Neural crest cell (in vitro differentiated cells): ENCODE measurements around the gene CTIF. TPM values are rescaled to one million over a fixed set of nuclear protein-coding genes. Genes with fewer than 3 reads are reported as not detected.

Experiments used
- DNase-seq: peaks from one replicate; pipeline ENCODE4 v3.0.0; 2021; ENCODE audit warnings: low read depth, mixed read lengths, low spot score
- H3K27ac Mint-ChIP-seq: one replicate; pipeline ENCODE4 v1.8.0; 2021; ENCODE audit warnings: mild to moderate bottlenecking, mixed read lengths; ENCODE audit not compliant: unreplicated experiment
- H3K27me3 Mint-ChIP-seq: 2 replicates; pipeline ENCODE4 v1.8.0; 2021; ENCODE audit warnings: low read depth, mild to moderate bottlenecking, mixed read lengths
- H3K36me3 Mint-ChIP-seq: 2 replicates; pipeline ENCODE4 v1.8.0; 2021; ENCODE audit warnings: low read depth, mild to moderate bottlenecking, mixed read lengths
- H3K4me1 Mint-ChIP-seq: 2 replicates; pipeline ENCODE4 v1.8.0; 2021; ENCODE audit warnings: mixed read lengths
- H3K4me3 Mint-ChIP-seq: one replicate; pipeline ENCODE4 v1.8.0; 2021; ENCODE audit warnings: mild to moderate bottlenecking, mixed read lengths
- H3K9me3 Mint-ChIP-seq: 2 replicates; pipeline ENCODE4 v1.8.0; 2021; ENCODE audit warnings: mixed read lengths
- total RNA-seq: library from RNA; stranded (reverse); gene quantifications from 2 replicates; pipeline ENCODE4 v1.2.1, GENCODE V29; 2021
- TF ChIP-seq, protein P1 (sequence below): fragments of 200-600 bp; sonication (generic); conservative IDR thresholded peaks from 2 replicates; pipeline ENCODE4 v1.5.0; 2021; ENCODE audit warnings: antibody characterized with exemption, mild to moderate bottlenecking

Gene CTIF
- total RNA-seq, 1 donor from 2014 or later, result 52.6 TPM

- H3K4me1 Mint-ChIP-seq, result peaks cover 5% of the 10 kb centered on the region
- no peaks in the 10 kb centered on the region for H3K27me3 Mint-ChIP-seq
- no peak for DNase-seq
- no peaks in the 10 kb centered on the region for H3K36me3 Mint-ChIP-seq
- H3K4me3 Mint-ChIP-seq, result no peak overlapping the region
- no peaks in the 10 kb centered on the region for H3K9me3 Mint-ChIP-seq
- TF ChIP-seq, protein P1, sequence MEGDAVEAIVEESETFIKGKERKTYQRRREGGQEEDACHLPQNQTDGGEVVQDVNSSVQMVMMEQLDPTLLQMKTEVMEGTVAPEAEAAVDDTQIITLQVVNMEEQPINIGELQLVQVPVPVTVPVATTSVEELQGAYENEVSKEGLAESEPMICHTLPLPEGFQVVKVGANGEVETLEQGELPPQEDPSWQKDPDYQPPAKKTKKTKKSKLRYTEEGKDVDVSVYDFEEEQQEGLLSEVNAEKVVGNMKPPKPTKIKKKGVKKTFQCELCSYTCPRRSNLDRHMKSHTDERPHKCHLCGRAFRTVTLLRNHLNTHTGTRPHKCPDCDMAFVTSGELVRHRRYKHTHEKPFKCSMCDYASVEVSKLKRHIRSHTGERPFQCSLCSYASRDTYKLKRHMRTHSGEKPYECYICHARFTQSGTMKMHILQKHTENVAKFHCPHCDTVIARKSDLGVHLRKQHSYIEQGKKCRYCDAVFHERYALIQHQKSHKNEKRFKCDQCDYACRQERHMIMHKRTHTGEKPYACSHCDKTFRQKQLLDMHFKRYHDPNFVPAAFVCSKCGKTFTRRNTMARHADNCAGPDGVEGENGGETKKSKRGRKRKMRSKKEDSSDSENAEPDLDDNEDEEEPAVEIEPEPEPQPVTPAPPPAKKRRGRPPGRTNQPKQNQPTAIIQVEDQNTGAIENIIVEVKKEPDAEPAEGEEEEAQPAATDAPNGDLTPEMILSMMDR, result no peak
- no peak overlapping the region for H3K27ac Mint-ChIP-seq
Measured at GRCh38 chr18:48750485-48751175, 211.8 kb downstream of the CTIF start.

DNA sequence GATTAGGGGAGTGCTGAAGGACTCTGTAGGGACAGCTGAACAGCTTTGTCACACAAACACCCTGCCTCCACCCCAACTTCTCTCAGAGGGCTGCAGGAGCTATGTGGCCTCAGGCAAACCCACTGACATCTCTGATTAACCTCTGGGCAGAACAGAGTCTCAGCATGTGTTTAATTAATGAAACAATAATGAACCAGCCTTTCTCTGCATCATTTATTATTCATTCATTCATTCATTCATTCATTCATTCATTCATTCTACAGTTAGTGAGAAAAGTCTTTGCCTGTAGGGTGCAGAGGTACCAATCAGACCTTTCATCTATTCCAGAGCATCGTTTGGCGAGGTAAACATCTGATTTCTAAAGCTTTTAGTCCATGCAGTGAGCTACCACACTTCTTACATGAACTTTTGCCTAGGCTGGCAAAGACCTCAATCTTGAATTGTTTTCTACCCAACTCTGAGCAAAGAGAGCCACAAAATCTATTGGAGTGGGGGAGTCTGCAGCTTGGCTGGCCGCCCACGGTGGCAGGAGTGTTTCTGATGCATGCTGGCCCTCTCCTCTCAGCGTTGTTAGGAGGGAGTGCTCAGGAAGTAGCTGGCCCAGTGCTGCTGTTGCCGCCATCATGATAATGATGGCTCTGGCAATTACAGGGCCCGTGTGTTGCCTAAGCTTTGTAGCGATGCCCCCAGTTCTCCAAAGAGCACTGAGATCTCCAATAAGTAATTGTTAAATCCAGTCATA lies 213.1 kb downstream of the CTIF start:
- no peak for DNase-seq
- TF ChIP-seq, protein P1, result no peak
- peaks cover 13% of the 10 kb centered on the region for H3K4me1 Mint-ChIP-seq
- peaks cover 1% of the 10 kb centered on the region for H3K9me3 Mint-ChIP-seq
- no peak overlapping the region for H3K27ac Mint-ChIP-seq
- H3K27me3 Mint-ChIP-seq, result no peaks in the 10 kb centered on the region
- peaks cover 2% of the 10 kb centered on the region for H3K36me3 Mint-ChIP-seq
- no peak overlapping the region for H3K4me3 Mint-ChIP-seq

DNA sequence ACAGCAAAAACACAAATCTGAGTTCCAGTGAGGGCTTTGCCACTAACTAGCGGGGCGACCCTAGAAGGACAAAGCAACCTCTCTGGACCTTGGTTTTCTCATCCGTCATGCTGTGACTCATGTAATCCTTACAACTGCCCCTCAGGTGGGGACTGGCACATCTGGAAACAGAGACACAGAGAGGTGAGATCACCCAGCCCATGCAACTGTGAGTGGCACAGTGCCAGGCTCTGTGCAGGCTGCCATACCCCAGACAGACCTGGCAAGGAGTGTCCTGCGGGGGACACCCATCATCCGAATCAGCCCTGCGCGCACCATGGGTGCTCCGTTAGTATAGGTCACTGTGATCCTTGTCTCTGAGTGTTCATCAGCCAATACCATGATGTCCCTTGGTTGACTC lies 213.6 kb downstream of the CTIF start:
- TF ChIP-seq, protein P1, result no peak
- no peak for DNase-seq
- H3K4me3 Mint-ChIP-seq, result no peak overlapping the region
- H3K27ac Mint-ChIP-seq, result no peak overlapping the region
- H3K27me3 Mint-ChIP-seq, result no peaks in the 10 kb centered on the region
- peaks cover 3% of the 10 kb centered on the region for H3K9me3 Mint-ChIP-seq
- H3K36me3 Mint-ChIP-seq, result peaks cover 7% of the 10 kb centered on the region
- H3K4me1 Mint-ChIP-seq, result peaks cover 16% of the 10 kb centered on the region

DNA sequence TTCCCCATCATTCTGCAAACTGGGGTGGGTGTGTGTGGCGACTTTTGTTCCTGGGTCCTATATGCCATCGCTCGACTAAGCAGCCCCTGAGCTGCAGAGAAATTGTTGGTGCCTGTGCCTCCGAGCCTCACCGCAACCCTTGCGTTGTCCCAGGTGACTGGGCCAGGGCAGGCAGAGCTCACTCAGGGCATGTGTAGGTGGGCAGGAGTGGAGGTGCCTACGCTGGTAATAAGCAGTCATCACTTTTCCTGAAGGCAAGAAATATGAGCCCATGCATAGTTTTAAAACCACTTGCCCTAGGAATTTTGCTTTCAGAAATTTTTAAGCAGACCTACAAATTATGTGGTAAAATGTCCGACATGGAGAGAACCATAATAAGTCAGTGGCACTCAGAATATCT lies 214.1 kb downstream of the CTIF start:
- Mint-ChIP-seq H3K27ac (no peak overlapping the region), H3K9me3 (peaks cover 3% of the 10 kb centered on the region), H3K27me3 (no peaks in the 10 kb centered on the region), H3K36me3 (peaks cover 10% of the 10 kb centered on the region), H3K4me3 (no peak overlapping the region), H3K4me1 (peaks cover 16% of the 10 kb centered on the region)
- TF ChIP-seq, protein P1, result no peak
- DNase-seq, result no peak

GRCh38 chr18:48753691-48754090 lies 214.9 kb downstream of the CTIF start:
- H3K27ac Mint-ChIP-seq, result no peak overlapping the region
- H3K4me3 Mint-ChIP-seq, result no peak overlapping the region
- peaks cover 10% of the 10 kb centered on the region for H3K36me3 Mint-ChIP-seq
- no peaks in the 10 kb centered on the region for H3K27me3 Mint-ChIP-seq
- TF ChIP-seq, protein P1, result no peak
- peaks cover 16% of the 10 kb centered on the region for H3K4me1 Mint-ChIP-seq
- DNase-seq, result no peak
- peaks cover 3% of the 10 kb centered on the region for H3K9me3 Mint-ChIP-seq
